Measurements from ENCODE around the gene ERCC1. TPM values are rescaled to one million over a fixed set of nuclear protein-coding genes. Genes with fewer than 3 reads are reported as not detected.
A peak's percentile ranks its signal among the peaks of the same experiment; 100 is the strongest.

ERCC1 gene
- total and polyA plus RNA-seq, 12 donors, result 62.9 to 107 (median 86.5) TPM

DNA sequence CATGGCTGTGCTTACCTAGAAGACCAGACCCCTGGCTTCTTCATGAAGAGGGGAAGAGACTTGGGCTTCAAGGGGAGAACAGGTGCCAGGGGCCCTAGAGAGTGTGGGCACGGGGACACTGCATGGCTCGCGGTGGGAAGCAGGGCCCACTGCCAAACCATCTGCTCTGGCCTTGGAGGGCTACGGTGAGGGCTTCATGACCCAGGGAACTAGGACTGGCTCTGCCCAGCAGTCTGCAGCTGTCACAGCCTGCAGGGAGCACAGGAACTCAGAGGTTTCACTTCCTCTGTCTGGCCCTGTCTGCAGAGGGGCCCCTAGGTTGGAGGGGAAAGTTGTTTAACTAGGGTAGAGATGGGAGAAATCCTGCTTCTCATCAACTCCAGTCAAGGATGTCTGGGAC lies 4.3 kb downstream of the ERCC1 start:
- Histone ChIP-seq H3K27ac (peak overlapping the region in 1 of 5 donors; percentile 60), H3K4me1 (replicated peaks in 1 of 2) (peaks cover 14 to 15% of the 10 kb centered on the region in 2 donors), H3K27me3 (no peaks in the 10 kb centered on the region), H3K4me3 (no peak overlapping the region), H3K36me3 (replicated peaks in 1 of 2) (peaks cover 0 to 45% of the 10 kb centered on the region in 2 donors), H3K9me3 (replicated peaks in 1 of 3) (no peaks in the 10 kb centered on the region)
- 4 to 55% (median 26%) methylated on average over 4 of the region's 4 CpGs for WGBS, 4 donors
- TF ChIP-seq POLR2A (IDR thresholded peaks at IDR 0.05), result no peak
- TF ChIP-seq, protein P1, sequence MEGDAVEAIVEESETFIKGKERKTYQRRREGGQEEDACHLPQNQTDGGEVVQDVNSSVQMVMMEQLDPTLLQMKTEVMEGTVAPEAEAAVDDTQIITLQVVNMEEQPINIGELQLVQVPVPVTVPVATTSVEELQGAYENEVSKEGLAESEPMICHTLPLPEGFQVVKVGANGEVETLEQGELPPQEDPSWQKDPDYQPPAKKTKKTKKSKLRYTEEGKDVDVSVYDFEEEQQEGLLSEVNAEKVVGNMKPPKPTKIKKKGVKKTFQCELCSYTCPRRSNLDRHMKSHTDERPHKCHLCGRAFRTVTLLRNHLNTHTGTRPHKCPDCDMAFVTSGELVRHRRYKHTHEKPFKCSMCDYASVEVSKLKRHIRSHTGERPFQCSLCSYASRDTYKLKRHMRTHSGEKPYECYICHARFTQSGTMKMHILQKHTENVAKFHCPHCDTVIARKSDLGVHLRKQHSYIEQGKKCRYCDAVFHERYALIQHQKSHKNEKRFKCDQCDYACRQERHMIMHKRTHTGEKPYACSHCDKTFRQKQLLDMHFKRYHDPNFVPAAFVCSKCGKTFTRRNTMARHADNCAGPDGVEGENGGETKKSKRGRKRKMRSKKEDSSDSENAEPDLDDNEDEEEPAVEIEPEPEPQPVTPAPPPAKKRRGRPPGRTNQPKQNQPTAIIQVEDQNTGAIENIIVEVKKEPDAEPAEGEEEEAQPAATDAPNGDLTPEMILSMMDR (IDR thresholded peaks at IDR 0.05), result no peak
- intact Hi-C loops (cut with DNase I), result no loop called here
- DNase-seq, result peak in 1 of 7 donors; percentile 43

GRCh38 chr19:45418802-45419201 lies 4.9 kb downstream of the ERCC1 start:
- H3K27ac ChIP-seq, result peak overlapping the region in 1 of 5 donors; percentile 60
- H3K4me1 ChIP-seq (replicated peaks in 1 of 2), result peaks cover 9% of the 10 kb centered on the region in 2 donors
- H3K9me3 ChIP-seq (replicated peaks in 1 of 3), result no peaks in the 10 kb centered on the region
- no peak overlapping the region for H3K4me3 ChIP-seq
- no peaks in the 10 kb centered on the region for H3K27me3 ChIP-seq
- peaks cover 0 to 51% of the 10 kb centered on the region in 2 donors for H3K36me3 ChIP-seq (replicated peaks in 1 of 2)
- TF ChIP-seq, protein P1 (IDR thresholded peaks at IDR 0.05), result no peak
- no peak for TF ChIP-seq POLR2A (IDR thresholded peaks at IDR 0.05)
- intact Hi-C loops (cut with DNase I), result no loop called here
- 76 to 83% (median 78%) methylated on average over 9 of the region's 9 CpGs for WGBS, 4 donors
- DNase-seq, result no peak

GRCh38 chr19:45417151-45417550 lies 6.6 kb downstream of the ERCC1 start:
- no peak overlapping the region for H3K4me3 ChIP-seq
- H3K9me3 ChIP-seq (replicated peaks in 1 of 3), result no peaks in the 10 kb centered on the region
- WGBS, 4 donors, result 81 to 97% (median 88%) methylated on average over 4 of the region's 4 CpGs
- H3K27ac ChIP-seq, result no peak overlapping the region
- no peaks in the 10 kb centered on the region for H3K4me1 ChIP-seq (replicated peaks in 1 of 2)
- TF ChIP-seq, protein P1 (IDR thresholded peaks at IDR 0.05), result no peak
- no peak for TF ChIP-seq POLR2A (IDR thresholded peaks at IDR 0.05)
- intact Hi-C loops (cut with DNase I), result no loop called here
- H3K36me3 ChIP-seq (replicated peaks in 1 of 2), result peaks cover 0 to 64% of the 10 kb centered on the region in 2 donors
- no peaks in the 10 kb centered on the region for H3K27me3 ChIP-seq
- no peak for DNase-seq

DNA sequence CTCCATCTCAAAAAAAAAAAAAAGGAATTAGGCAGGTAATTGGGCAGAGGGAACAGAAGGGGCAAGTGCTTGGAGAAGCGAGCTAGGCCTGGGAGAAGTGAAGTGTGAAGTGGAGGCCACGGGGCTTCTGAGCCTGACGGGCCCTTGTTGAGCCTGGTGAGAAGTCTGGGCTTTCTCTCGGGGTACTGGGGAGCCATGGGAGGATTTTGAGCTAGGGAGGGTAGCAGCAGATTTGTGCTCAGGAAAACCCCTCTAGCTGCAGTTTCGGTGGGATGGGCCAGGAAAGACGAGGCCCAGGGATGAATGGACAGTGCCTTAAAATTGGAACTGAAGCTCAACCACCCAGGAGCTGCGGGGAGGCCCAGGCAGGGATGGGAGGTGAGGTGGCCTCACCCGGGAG lies 9.2 kb downstream of the ERCC1 start:
- no peak overlapping the region for H3K27ac ChIP-seq
- WGBS, 4 donors, result 81 to 94% (median 93%) methylated on average over 8 of the region's 8 CpGs
- H3K4me1 ChIP-seq (replicated peaks in 1 of 2), result no peaks in the 10 kb centered on the region
- intact Hi-C loops (cut with DNase I), result no loop called here
- H3K9me3 ChIP-seq (replicated peaks in 1 of 3), result no peaks in the 10 kb centered on the region
- peaks cover 0 to 54% of the 10 kb centered on the region in 2 donors for H3K36me3 ChIP-seq (replicated peaks in 1 of 2)
- no peaks in the 10 kb centered on the region for H3K27me3 ChIP-seq
- no peak overlapping the region for H3K4me3 ChIP-seq
- DNase-seq, result no peak
- TF ChIP-seq POLR2A (IDR thresholded peaks at IDR 0.05), result no peak
- TF ChIP-seq, protein P1 (IDR thresholded peaks at IDR 0.05), result no peak

Data from adrenal gland (tissue), 12 donors.